Hepatic stellate cell (primary cell): ENCODE data around the gene FRK.

ENCODE experiments used
- DNase-seq: peaks from one replicate; pipeline ENCODE4 v3.0.0; 2011; ENCODE audit warnings: low spot score

Gene FRK

DNA sequence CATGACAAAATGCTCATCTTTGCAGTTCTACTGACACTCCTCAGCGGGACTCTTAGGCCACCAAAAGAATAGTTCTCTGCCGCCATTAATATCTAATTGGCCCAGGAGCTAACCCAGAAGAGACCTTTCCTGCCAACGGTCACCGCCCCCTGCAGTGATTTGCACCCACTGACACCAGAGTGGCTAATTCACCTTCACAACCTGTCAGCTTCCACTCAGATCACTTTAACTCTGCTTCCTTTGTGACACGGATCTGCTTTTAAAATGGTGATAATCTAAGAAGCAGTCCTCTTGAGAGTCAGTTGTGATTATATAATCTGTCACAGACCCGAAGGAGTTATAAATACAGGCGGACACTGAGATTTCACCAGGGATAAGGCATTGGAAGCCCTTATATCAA lies 172.8 kb downstream of the FRK start:
- DNase-seq: no peak

DNA sequence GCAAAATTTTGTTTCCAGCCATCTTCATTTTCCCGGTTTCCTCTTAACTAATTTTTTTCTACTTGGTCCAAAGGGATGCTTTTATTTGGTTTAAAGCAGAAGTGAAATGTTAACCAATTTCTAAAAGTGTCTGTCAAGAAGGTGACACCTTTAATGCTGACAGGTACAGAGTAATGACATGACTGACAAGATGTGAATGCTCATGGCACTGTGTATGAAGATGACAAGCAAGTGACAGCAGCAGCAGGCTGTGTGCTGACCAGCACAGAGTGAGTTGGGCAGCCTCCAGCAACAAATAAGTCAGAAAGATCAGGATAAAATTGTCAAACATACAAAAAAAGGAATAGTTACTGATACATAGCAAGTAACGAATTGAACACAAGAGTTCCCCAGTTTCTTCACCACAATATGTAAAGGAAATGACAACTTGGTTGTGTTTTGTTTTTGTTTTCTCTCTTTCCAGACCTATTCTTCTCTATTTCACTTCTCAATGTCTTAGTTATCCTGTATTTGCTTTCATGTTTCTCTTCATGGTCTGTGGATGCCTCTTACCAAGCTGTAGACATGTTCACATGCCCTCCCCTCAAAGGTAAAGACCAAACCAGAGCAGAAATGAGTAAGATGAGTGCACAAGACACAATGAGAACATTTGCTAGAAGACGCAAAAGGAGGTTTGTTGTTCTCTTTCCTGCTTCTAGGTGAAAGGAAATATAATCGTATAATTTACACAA lies 174.9 kb downstream of the FRK start:
- no peak for DNase-seq

DNA sequence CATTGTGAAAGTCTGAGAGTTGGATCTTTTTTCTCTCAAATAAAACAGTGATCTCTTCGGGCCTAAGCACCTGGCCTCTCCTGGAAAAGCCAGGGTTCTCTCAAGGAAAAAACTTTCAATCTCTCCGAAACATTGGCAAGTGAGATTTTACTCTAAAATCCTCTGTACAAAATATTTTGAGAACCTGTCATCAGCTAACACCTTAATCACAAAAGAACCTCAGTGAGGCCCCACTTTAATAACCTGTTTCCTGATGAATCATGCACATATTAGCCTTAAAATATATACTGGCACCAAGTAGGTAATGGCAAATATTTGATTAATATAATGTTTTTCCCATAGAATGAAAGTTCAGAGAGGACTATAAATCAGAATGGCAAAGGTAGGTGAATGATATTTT lies 177.9 kb downstream of the FRK start:
- no peak for DNase-seq

DNA sequence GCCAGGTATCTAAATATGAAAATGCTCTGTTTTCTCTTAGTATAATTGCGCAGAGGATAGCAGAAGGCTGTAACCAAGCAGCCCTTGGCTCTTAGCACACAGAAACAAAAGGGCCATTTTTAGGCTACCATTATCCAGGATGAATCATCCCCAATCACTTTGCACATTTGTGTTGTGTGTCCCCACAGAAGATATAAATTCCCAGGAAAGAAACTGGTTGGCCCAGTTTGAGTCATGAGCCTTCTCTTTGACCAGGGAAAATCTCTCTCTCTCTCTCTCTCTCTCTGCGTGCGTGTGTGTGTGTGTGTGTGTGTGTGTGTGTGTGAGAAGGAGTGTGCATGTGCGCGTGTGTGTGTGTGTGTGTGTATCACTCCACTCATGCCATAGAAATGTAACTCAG lies 178.5 kb downstream of the FRK start:
- DNase-seq: no peak
